GM19455 (cell line): Measurements from ENCODE around the gene RARB.

Experiments
- ATAC-seq: cut with Tn5 transposase; IDR thresholded peaks from one replicate; pipeline ENCODE4 v1.9.1; 2021; ENCODE audit not compliant: unreplicated experiment

RARB gene

DNA sequence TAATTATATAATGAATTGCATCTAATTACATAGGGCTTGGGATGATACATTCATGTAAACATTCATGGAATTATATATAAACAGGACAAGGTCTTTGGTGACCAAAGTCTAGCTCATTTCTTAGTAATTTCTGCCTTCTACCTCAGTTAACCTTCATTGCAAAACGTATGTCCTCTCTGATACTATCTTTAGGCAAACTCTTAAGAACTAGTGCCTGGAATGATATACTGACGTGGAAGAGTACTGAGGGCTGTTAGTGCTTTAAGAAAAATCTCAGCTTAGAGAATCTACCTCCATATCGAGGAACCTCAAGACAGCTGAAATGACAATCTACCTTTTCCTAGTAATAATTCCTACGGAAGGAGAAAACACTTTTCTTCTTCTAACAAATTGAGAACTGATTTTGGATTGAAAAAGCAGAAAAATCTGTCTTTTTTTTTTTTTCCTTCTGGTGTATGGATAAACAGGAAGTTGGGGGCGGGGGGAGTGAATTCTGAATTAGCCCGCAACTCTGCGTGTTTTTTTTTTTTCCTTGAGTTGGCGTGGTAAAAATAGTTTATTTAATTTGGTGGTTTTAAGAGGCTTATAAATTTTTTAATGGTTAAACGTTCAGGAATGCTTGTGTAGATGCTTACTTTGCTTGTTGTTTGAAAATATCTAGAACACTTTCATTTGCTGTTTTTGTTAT, 43.2 kb downstream of the RARB start:
- ATAC-seq, result no peak

GRCh38 chr3:25472153-25472552, 44.1 kb downstream of the RARB start:
- no peak for ATAC-seq

DNA sequence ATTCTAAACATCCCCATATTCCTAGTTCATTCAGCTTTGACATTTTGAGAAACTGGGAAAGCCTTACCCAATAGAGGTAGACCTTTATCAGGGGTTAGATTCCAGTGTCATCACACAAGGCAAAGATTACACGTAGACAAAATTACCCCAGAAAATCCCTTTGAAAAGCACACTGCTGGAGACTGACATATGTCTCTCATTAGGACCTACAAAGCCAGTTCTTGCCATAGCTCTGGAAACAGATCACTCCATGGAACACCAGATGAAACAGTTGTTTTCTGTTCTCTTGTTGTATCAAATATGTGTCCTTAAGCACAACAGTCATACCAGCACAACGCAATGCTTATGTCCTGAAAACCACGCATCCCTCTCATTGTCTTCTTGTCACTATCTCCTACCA, 44.7 kb downstream of the RARB start:
- ATAC-seq, result no peak

- ATAC-seq, result no peak
Observed at GRCh38 chr3:25473246-25473645, 45.2 kb downstream of the RARB start.

DNA sequence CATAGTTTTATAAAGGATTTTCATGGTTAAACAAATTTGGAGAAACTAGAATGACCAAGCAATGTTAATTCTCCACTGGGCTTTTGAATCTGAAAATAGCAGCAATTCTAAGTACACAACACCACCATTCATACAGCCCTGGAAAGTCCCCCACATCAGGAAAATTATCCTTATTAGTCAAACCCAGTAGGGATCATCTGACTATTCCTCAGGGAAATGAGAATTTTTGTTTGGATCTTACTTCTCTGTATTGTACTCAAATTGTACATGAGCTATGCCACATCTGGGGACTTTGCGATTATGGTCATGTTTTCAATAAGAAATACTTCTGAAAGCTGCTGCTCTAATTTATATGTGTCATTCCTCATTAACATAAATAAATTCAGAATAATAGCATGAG, 46.0 kb downstream of the RARB start:
- ATAC-seq, result no peak

DNA sequence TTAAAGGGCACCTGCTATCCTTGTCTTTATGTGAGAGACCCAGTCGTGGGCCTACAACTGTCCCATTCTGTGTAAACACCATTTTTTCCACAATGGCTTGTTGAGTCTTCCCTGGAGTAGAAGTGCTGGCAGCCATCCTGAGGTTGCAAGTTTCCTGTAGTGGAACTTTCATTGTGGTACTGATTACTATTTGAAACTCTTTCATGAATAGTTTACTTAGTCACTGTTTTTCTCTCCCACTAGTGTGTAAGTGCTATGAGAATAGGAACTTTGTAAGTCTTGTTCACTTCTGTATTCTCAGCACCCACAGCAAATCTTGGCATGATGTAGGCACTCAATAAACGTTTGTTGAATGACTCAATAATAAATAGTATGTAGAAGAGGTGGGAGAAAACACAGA, 48.6 kb downstream of the RARB start:
- ATAC-seq, result no peak

GRCh38 chr3:25478211-25478757, 50.2 kb downstream of the RARB start:
- ATAC-seq, result no peak

DNA sequence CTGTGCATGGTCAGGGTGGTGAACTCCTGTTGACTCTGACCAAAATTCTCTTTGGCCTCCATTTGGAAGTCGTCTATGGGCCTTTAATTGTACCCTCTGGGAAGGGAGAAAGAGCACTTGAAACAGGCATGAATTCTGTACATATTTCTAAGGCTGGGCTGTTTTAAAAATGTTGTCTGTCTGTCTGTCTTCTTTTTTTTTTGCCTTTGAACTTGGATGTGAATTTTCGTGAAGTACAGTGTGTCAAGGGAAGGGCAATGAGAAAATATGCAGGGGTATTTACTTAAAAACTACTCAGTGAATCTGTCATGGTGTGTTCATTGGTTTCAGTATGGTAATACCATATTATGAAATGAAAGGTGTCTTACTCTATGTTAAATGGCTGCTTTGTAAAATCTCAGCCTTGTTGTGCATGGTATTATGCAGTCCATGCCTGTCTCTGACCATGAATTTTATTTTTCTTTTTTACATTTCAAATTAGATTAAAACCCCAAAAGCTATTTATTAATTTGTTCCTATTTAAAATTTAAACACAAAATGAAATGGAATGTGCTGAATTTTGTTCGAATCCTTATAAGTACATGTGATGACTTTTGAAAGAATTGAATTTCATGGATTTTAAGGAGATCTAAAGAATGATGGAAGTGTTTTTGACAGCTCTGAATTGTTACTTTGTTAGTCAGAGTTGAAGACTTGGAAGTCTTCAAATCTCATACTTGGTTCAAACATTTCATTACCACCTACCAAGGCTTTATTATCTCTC, 51.1 kb downstream of the RARB start:
- ATAC-seq, result no peak

- no peak for ATAC-seq
Observed at GRCh38 chr3:25479727-25480010, 51.6 kb downstream of the RARB start.

GRCh38 chr3:25480811-25481210, 52.7 kb downstream of the RARB start:
- ATAC-seq, result no peak

DNA sequence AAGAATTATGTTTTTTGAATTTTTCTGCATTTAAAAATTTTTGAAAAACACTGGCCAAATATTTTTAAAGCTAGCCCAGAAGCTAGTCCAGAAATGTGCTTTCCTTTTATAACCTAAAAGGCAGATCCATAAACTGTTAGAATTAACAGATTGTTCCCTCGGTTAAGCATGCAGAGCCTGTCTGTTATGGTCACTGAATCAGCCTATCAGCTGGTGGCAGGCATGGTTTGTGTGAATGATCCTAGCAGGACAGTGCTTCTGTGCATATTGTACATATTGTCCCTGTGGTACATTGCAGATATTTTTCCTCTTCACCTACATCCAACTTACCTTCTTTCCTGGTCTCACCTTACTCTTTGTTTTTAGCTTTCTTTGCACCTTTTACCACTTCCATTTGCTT, 53.3 kb downstream of the RARB start:
- no peak for ATAC-seq

DNA sequence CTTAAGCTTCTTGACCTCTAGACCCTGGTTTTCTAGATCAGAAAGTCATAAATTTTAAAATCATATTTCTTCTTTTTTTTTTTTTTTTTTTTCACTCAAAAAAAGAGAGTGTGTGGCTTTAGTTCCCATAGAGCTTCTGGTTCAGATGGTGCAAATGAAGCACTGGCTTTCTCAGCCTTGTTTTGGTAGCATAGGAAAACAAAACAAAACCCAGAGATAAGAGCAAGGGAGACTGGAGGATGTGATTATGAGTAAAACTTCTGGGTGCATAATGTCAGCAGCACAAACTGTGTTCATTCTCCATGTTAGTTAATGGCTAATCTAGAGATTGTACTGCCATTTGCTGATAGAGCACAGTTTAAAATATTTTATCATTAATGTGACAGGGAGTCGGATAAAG, 55.4 kb downstream of the RARB start:
- no peak for ATAC-seq

GRCh38 chr3:25485673-25486072, 57.6 kb downstream of the RARB start:
- no peak for ATAC-seq

DNA sequence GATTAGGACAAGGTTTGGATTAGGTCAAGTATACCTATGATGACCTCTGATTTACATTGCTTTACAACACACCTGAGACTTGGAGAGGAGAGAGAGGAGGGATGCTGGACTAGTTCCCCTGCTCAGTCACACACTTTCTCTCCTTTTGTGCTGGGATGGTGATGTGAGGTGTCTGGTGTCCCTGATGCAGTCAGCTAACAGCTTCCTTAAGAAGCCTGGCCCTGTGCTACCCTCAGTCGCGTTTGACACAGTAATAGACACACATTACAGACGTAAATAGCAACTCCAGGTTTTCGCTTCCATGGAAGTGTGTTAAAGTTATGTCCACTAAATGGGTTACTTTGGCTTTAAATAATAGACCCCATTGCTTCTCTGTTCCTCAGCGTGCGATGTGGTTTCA, 58.9 kb downstream of the RARB start:
- no peak for ATAC-seq

DNA sequence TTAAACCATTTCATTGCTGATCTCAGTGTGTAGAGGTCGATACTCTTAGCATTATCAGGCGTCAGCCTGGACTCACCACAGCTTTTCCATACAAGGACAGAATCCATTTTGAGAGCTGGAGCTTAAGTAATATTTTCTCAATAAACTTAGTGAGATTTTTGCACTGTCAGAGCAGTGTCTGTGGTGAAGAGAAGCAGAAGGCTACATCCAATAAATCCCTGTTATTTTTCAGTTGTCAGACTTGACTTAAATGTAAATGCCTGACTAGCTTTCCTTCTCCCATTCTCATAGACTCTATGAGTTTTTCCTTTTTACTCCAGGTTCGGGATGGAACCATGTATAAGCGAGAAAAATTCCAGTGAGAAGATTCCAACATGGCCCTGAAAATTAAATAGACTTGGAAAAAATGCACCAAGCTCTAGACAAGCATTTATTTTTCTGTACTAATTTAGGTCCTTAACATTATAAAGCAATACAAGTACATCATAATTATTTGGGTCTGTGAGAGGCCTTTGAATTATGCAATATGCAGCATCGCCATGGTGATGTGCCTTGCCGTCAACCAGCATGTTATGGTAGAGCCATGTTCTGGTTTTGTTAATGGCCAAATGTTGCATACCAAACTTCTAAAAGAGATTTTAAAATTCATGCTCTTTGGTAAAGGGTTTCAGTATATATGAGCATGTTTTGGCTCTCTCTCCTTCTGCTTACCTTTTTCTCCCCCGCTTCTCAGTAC, 62.0 kb downstream of the RARB start:
- no peak for ATAC-seq

DNA sequence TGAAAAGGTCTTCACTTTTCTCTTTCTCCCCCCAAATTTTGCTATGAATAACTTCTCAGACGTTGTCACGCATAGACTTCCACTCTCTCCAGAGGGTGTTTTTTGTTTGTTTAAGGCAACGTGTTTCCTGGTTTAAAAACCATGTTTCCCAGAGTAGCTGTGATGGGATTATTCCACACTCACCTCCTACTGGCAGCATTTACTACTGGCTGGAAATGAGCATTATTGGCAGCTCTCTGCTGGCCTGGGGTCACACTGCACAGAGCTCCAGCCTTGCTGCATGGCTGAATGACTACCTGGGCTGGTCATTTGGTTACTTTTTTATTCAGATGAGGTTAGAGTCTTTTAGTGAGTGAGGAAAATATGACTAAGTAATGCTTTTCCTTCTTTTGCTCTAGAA, 65.2 kb downstream of the RARB start:
- ATAC-seq, result no peak

- ATAC-seq, result no peak
Observed at GRCh38 chr3:25493786-25494185, 65.7 kb downstream of the RARB start.

DNA sequence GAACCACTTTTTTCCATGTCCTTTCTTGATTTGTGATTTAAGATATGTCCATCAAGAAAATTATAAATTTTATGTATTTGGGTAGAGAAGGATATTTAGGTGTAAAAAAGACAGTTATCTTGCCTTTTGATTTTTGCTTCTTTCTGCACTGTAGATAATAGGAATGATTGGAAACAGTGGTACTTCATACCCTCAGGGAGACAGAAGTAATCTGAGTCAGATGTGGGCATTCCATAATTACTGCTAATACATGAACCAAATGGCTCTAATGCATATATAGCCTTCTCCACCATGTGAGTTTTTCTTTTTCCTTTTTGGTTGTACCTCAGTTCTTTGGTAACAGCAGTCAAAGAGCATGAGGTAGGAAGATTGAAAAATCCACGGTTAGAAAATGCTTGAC, 67.2 kb downstream of the RARB start:
- ATAC-seq, result no peak

DNA sequence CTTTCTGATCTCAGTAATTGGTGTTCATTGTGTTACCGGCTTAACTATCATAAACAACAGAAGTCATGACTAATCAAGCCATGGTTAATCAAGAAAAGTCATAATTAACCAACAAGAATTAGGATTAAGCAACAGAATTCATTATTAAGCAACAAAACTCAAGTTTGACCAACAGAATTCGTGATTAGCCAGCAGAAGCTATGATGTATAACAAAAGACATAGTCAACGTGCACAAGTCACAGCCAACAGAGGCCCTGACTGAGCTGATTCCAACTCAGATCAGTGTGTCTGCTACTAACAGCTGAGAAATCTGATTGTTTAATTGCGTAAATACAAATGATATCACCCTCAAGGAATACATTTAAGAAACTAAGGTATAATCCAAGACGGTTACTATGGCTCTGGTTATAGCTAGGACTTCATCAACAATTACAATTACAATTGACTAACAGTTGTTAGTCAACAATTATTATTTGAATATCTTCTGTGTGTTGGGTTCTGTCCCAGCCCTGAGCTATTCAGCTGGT, 67.7 kb downstream of the RARB start:
- no peak for ATAC-seq

DNA sequence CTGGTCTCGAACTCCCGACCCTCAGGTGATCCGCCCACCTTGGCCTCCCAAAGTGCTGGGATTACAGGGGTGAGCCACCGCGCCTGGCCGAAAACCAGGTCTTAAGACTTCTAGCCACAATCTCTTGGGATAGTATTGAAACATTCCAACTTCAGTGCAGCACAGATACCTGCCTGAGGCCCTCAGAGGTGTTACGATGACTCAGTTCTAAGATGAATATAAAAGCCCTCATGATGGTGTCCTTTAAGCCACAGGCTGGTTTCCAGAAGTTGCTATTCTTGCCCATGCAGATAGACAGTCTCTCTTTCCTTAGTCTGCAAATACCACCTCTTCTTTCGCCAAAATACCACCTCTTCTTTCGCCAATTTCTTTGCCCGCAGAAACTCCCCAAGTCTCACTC, 69.0 kb downstream of the RARB start:
- ATAC-seq, result no peak

DNA sequence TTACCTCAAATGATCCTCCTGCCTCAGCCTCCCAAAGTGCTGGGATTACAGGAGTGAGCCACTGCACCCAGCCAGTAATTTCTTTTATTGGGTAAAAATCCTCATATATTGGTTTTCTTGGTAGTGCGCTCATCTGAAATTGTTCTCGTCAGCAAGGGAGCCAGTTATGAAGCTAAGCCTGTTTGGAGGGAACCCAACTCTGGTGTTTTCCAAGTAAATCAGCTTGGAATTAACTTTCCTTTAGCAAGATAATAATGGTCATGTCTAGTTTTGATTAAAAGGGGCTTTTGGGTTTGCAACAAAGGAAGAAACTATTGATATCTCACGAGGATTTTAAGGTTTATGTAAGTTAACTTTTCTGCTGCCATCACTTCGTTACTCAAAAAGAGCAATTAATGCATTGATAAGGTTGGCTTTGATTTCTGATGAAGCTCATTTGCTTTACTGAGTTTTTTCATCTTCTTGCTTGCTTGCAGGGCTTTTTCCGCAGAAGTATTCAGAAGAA, 72.7 kb downstream of the RARB start:
- ATAC-seq, result no peak

- ATAC-seq, result no peak
Observed at GRCh38 chr3:25502233-25502632, 74.2 kb downstream of the RARB start.
